Fibroblast of skin of right quadriceps (primary cell): ENCODE data around the gene PPCDC.

Experiments used
- DNase-seq: peaks from one replicate; pipeline ENCODE4 v3.0.0-alpha.2; 2013

Gene PPCDC

DNA sequence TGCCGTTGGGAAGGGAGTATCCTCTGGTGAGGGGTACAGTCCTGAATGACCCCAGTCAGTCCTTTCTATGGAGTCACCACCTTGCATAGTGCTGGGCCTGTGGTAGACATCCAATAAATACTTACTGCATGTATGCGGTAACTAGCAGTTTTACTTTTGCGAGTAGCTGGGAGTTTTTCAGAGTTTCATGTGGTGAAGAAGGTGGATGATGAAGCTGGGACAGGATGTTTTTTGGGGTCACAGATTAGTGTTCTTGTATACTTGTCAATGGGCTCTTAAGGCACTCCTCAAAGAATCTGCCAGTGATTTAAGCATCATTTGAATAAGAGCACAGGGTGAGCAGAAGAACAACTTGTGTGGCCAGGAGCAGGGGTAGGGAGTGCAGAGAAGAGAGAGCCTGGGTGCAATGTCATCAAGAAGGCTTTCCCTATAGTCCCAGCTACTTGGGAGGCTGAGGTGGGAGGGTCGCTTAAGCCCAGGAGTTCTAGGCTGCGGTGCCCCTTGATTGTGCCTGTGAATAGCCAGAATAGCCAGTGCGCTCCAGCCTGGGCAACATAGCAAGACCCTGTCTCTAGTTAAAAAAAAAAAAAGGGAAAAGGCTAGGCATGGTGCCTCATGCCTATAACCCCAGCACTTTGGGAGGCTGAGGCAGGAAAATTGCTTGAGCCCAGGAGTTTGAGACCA is 22.1 kb downstream of the PPCDC start:
- DNase-seq = no peak

DNA sequence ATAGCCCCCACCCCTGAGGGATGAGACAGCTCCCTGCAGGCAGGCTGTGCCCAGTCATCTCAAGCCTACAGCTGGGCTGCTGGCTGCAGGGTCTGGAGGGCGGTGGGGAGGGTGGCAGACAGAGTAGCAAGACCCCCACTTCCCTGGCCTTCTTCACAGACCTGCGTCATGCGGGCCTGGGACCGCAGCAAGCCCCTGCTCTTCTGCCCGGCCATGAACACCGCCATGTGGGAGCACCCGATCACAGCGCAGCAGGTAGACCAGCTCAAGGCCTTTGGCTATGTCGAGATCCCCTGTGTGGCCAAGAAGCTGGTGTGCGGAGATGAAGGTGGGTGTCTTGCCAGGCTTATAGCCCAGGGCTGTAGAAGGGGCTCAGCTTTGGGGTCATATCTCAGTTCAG is 25.0 kb downstream of the PPCDC start:
- no peak for DNase-seq

GRCh38 chr15:75049392-75049791 is 26.0 kb downstream of the PPCDC start:
- DNase-seq = no peak

DNA sequence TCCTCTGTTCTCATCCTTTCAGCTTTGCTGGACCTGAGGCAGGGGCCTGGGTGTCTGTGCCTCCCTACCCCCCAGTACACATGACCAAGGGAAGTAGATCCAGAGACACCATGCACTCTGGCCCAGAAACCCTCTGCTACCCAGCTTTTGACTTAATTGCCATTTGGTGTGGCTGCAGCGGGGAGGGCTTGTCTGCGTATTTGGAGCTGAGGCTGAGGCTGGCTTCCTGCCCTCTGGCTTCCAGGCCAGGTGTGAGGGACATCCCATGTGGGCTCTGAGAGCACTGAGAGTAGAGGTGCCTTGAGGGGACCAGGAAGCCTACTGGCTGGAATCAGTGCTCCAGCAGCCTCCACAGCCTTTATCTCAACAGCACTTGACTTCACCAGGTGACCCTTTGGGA is 26.9 kb downstream of the PPCDC start:
- no peak for DNase-seq

DNA sequence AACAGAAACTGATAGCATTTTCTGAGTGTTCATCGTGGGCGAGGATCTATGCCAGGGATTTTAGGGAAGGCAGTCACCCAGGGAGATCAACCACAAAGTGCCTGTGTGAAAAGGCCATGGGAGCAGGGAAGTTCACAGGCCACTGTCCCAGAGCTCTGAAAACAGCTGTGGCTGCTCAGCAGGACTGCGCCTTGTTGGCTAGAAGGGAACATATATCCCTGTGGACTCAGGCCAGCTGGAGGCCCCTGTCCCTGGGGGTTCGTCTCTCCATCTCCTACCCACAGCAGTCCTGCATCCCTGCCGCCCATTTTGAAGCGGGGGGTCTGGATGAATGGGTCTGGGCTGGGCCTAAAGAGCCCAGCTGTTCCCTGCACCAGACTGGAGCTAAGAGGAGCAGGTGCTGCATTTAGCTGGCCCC is 27.8 kb downstream of the PPCDC start:
- DNase-seq = no peak

GRCh38 chr15:75051711-75052110 is 28.3 kb downstream of the PPCDC start:
- DNase-seq = no peak

DNA sequence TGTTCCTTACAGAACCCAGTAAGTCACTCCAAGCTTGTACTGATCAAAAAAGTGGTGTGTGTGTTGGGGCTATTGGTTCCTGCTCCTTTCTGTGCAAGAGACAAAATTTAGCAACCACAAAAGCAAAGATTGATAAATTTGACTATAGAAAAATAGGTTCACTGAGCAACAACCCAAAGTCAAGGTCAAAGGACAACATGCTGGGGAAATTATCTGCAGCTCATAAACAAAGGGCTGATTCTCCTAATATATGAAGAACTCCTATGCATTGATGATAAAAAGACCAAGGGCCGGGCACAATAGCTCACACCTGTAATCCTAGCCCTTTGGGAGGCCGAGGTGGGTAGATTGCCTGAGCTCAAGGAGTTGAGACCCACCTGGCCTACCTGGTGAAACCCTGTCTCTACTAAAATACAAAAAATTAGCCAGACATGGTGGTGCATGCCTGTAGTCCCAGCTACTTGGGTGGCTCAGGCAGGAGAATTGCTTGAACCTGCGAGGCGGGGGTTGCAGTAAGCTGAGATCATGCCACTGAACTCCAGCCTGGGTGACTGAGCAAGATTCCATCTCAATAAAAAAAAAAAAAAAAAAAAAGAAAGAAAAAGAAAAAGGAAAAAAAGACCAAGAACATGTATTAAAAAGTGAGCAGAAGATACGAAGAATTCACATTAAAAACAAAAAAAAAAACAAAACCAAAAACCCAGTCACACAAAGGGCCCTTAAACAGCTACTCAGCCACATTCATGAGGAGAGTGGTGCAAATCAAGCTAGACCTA is 29.8 kb downstream of the PPCDC start:
- DNase-seq = no peak

DNA sequence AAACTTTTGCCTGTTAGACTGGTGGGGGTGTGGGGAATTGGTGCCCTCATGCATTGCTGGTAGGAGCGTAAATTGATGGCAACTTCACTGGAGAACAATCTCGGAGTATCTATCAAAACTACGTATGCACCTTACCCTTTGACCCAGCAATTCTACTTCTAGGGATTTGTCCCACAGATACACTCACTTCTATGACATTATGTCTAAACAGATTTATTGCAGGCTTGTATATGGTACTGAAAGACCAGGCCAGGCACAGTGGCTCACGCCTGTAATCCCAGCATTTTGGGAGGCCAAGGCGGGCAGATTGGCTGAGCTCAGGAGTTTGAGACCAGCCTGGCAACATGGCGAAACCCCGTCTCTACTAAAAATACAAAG is 30.3 kb downstream of the PPCDC start:
- no peak for DNase-seq

GRCh38 chr15:75054172-75054897 is 30.9 kb downstream of the PPCDC start:
- DNase-seq = no peak

GRCh38 chr15:75056036-75056435 is 32.6 kb downstream of the PPCDC start:
- no peak for DNase-seq

DNA sequence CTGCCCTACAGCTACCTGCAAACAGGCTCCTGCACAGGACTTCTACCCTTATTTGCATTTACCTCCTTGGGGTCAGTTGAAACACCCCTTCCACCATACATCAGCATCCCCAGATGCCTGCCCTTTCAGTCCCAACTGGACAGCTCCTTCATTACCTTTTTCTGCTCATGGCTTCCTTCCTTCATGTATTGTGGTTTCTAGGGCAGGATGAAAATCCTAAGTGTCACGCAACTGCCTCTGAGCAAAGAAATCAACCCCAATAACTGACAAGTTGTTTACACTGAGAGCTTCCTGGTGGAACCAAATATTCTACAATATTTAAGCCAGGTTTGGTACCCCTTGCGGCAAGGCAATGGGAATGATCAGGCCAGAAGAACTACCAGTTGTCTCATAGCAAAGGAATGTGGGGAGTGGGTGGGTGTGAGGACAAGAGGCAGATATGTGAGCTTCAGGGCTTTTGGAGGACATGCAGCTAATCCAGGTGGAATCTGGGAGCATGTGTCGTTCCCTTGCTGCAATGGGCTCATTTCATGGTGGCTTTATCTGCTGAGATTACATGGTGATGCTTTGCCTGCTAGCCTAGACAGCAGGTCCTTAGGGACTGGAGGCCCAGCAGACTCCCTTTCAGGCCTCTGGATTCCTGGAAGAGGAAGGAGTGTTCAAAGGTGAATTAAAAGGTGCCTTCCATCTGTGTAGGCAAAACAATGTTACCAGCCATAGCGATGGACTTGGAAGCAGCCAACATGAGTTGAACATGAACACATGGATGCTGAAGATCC is 34.9 kb downstream of the PPCDC start:
- DNase-seq = peak; percentile 28

- DNase-seq = no peak
These were observed 36.2 kb downstream of the PPCDC start for GRCh38 chr15:75059607-75060006.

DNA sequence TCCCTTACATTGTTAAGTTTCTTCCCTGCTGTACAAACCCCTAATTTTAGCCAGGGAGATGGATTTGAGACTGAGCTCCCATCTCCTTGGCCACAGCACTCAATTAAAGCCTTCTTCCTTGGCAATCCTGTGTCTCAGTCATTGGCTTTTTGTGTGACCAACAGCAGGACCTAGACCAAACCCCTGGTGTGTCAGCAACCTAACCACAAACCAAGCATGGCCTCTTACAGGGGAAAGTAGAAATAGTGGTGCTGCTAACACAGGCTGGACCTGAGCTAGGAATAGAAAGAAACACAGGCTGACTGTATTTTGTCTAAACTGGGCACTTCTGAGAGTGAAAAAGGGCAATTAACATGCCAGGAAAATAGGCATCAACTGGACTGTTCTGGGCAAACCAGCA is 37.9 kb downstream of the PPCDC start:
- no peak for DNase-seq

DNA sequence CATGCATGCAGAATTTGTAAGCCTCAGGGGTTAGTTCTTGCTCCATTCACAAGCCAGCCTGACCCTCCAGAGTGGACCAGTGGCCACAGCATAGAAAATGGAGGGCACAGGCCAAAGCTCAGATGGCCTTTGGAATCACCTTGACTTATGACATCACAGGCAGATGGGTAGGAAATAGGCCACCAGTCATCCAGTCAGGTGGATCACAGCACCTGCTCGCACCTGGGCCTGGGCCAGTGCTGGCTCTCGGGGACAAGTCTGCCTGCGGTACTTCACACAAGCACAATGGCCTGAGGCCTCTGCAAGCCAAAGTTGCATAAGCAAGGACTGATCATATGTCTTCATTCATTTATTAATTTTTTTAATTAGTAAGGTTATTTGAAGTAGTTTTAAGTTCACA is 39.3 kb downstream of the PPCDC start:
- no peak for DNase-seq

DNA sequence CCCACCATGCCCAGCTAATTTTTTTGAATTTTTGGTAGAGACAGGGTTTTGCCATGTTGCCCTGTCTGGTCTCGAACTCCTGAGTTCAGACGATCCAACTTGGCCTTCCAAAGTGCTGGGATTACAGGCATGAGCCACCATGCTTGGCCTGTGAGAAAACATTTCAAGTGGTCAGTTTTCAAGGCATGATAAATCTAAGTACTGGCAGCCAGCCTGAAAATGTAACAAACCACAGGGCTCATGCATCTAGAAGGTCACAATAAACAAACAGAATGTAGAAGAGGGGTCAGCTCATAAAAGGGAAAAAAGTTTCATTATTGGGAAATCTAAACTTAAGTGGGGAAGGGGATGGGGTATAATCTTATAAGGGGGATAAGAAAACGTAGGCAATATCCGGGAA is 39.9 kb downstream of the PPCDC start:
- no peak for DNase-seq

DNA sequence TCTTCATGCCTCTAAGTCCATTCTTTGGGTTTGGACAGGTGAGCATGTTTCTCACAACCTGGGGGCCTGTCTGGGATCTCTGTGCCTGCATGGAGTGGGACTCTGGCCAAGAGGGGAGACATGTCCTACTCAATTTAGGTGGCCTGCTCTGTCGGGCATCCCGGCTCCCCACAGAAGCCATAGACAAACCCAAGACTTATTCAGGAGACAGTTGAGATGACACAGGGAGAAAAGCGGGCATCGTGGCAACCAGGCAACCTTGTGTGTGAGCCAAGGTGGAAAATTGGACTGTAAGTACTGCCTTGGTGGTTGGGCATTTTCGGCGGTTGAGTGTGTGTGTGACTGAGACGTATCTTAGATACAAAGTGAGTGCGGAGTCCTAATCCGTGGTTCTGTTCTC is 40.5 kb downstream of the PPCDC start:
- no peak for DNase-seq

DNA sequence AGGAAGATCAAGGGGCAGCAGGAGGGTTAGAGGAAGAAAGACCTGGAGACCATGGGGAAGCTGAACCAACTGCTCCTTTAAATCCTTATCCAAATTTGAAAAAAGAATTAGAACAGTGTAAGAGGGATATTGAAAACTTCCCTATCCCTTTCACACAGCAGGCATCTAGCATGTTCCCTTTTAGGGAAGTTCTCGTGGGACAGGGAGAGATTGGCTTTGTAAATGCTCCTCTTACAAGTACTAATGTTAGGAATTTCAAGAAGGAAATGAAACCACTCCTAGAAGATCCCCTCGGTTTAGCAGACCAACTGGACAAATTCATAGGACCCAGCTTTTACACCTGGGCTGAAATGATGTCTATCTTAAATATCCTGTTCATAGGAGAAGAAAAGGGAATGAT is 41.5 kb downstream of the PPCDC start:
- DNase-seq = no peak

DNA sequence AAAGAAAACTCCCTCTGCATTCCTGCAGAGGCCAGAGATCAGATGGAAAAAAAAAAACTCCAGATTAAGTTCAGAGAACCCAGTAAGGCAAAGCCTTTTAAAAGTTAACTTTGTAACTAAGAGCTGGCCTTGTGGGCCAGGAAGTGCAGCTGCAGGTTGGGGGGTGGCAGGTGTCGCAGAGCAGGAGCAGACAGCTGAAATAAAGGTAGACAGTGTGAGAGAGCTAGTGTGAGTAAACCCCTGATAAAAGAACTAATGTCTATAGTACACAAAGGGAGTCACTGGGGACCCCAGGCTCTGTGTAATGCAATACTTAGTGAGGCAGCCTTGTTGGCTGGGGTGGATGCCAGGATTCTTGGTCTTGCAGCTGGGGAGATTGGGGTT is 42.1 kb downstream of the PPCDC start:
- peak; percentile 19 for DNase-seq

GRCh38 chr15:75065851-75066509 is 42.6 kb downstream of the PPCDC start:
- DNase-seq = peak; percentile 23

GRCh38 chr15:75067123-75067830 is 43.9 kb downstream of the PPCDC start:
- peak; percentile 37 for DNase-seq

DNA sequence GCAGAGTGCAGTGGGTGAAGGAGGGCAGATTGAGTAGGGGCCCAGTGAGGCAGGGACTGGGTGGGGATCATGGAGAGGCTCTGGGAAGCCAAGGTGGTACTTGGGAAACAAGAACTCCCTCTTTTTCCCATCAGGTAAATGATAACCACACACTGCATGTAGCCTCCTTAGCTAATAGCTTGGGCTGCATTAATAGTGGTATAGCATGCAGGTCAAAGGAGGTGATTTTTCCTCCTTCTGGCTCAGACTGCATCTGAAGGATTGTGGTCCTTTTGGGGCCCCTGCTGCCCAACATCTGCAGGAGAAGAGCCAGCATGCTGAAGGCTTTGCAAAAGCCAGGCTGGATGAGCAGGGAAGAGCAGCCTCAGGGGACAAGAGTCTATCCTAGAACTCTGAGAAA is 45.4 kb downstream of the PPCDC start:
- no peak for DNase-seq

- DNase-seq = no peak
These were observed 46.0 kb downstream of the PPCDC start for GRCh38 chr15:75069301-75069925.
